ENCODE results near the gene FOSB.

DNA sequence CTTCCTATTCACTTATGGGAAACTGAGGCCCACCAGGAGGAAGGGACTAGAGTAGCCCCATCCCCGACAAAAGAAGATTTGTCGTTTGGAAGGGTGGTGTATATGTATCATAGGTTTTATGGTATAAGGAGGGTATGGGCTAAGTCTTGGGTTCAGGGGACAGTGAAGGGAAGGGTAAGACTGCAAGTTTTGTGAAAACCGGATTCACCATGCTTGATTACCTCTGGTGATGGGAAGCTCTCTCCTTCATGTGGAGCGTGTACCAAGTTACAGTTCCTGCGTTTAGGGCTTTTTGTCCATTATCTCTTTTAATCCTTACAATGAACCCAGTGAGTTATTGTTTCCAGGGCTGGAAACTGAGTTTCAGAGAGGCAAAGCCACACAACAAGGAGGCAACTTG is 43.3 kb downstream of the FOSB start:
- TF ChIP-seq, protein P1, sequence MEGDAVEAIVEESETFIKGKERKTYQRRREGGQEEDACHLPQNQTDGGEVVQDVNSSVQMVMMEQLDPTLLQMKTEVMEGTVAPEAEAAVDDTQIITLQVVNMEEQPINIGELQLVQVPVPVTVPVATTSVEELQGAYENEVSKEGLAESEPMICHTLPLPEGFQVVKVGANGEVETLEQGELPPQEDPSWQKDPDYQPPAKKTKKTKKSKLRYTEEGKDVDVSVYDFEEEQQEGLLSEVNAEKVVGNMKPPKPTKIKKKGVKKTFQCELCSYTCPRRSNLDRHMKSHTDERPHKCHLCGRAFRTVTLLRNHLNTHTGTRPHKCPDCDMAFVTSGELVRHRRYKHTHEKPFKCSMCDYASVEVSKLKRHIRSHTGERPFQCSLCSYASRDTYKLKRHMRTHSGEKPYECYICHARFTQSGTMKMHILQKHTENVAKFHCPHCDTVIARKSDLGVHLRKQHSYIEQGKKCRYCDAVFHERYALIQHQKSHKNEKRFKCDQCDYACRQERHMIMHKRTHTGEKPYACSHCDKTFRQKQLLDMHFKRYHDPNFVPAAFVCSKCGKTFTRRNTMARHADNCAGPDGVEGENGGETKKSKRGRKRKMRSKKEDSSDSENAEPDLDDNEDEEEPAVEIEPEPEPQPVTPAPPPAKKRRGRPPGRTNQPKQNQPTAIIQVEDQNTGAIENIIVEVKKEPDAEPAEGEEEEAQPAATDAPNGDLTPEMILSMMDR (IDR thresholded peaks at IDR 0.05; ENCODE audit: insufficient read depth, low read depth, low read length): no peak
- no peak for TF ChIP-seq EZH2 (IDR thresholded peaks at IDR 0.05; ENCODE audit: insufficient read depth, low read length)
